DMS153 treated with DMSO at 0.1 percent for 48 hours (cell line): ENCODE data around the gene ARHGEF7.

Experiments used
- DNase-seq: peaks from one replicate; lab custom pipeline; 2025; ENCODE audit not compliant: unreplicated experiment; lab: John Stamatoyannopoulos, UW

ARHGEF7 gene

GRCh38 chr13:111216166-111216960, 101.3 kb downstream of the ARHGEF7 start:
- peak; percentile 18 for DNase-seq

GRCh38 chr13:111217641-111218040, 102.5 kb downstream of the ARHGEF7 start:
- no peak for DNase-seq

GRCh38 chr13:111219280-111219679, 104.2 kb downstream of the ARHGEF7 start:
- DNase-seq, result no peak

- DNase-seq, result no peak
These were observed 104.8 kb downstream of the ARHGEF7 start for GRCh38 chr13:111219950-111220349.

GRCh38 chr13:111225166-111225565, 110.1 kb downstream of the ARHGEF7 start:
- DNase-seq, result no peak

GRCh38 chr13:111225810-111226546, 110.9 kb downstream of the ARHGEF7 start:
- DNase-seq, result no peak

- no peak for DNase-seq
These were observed 112.3 kb downstream of the ARHGEF7 start for GRCh38 chr13:111227405-111227804.

GRCh38 chr13:111228262-111229144, 113.4 kb downstream of the ARHGEF7 start:
- DNase-seq, result no peak

GRCh38 chr13:111230385-111230930, 115.3 kb downstream of the ARHGEF7 start:
- DNase-seq, result no peak

GRCh38 chr13:111232191-111232590, 117.1 kb downstream of the ARHGEF7 start:
- DNase-seq, result no peak

GRCh38 chr13:111233080-111233479, 118.0 kb downstream of the ARHGEF7 start:
- DNase-seq, result no peak

GRCh38 chr13:111239764-111240670, 124.9 kb downstream of the ARHGEF7 start:
- DNase-seq, result no peak

GRCh38 chr13:111241006-111241755, 126.1 kb downstream of the ARHGEF7 start:
- no peak for DNase-seq

- DNase-seq, result no peak
These were observed 126.8 kb downstream of the ARHGEF7 start for GRCh38 chr13:111241862-111242261.

GRCh38 chr13:111242585-111242984, 127.5 kb downstream of the ARHGEF7 start:
- no peak for DNase-seq

- no peak for DNase-seq
These were observed 128.9 kb downstream of the ARHGEF7 start for GRCh38 chr13:111243981-111244380.

GRCh38 chr13:111245576-111246384, 130.7 kb downstream of the ARHGEF7 start:
- DNase-seq, result no peak

- DNase-seq, result no peak
These were observed 132.4 kb downstream of the ARHGEF7 start for GRCh38 chr13:111247552-111247951.
